SK-N-MC (cell line): Measurements from ENCODE around the gene TMEM54.
A peak's percentile ranks its signal among the peaks of the same experiment; 100 is the strongest.

Source experiments
- DNase-seq: peaks from one replicate; pipeline ENCODE4 v3.0.0-alpha.2; 2011; ENCODE audit warnings: low read depth, low spot score
- H3K27ac ChIP-seq: fragments of 200-600 bp; sonication (generic); 2 replicates; pipeline ENCODE4 v1.5.1; 2016; ENCODE audit warnings: mixed run types
- H3K36me3 ChIP-seq: fragments of 200-600 bp; sonication (generic); 2 replicates; pipeline ENCODE4 v1.6.1; 2017; ENCODE audit warnings: antibody characterized with exemption, low read length, mixed read lengths; ENCODE audit not compliant: insufficient read depth
- H3K4me3 ChIP-seq: fragments of 200-600 bp; sonication (generic); 2 replicates; pipeline ENCODE4 v1.5.1; 2016
- H3K9ac ChIP-seq: fragments of 200-600 bp; sonication (generic); 2 replicates; pipeline ENCODE4 v1.8.0; 2017; ENCODE audit warnings: mixed run types, mixed read lengths; ENCODE audit not compliant: insufficient read length
- H3K9me3 ChIP-seq: fragments of 200-600 bp; sonication (generic); 2 replicates; pipeline ENCODE4 v1.6.1; 2017; ENCODE audit warnings: low read depth, mild to moderate bottlenecking, antibody characterized with exemption, low read length, moderate library complexity, mixed read lengths
- EZH2 ChIP-seq: fragments of 200-600 bp; sonication (generic); IDR thresholded peaks from one replicate; pipeline ENCODE4 v1.6.1; 2017; ENCODE audit warnings: antibody characterized with exemption
- FOXP2 ChIP-seq: optimal IDR thresholded peaks from 2 replicates; pipeline ENCODE3; 2011; ENCODE audit warnings: mild to moderate bottlenecking, moderate library complexity; ENCODE audit not compliant: insufficient read depth; ENCODE audit errors: extremely low read length, control extremely low read depth
- POLR2AphosphoS5 ChIP-seq: IDR thresholded peaks from 2 replicates; pipeline ENCODE4 v1.6.1; 2012; ENCODE audit warnings: mild to moderate bottlenecking, low read depth, low read length, borderline replicate concordance

Gene TMEM54

GRCh38 chr1:32871364-32872191, 29.6 kb downstream of the TMEM54 start:
- H3K9me3 ChIP-seq, result no peaks in the 10 kb centered on the region
- no peak overlapping the region for H3K9ac ChIP-seq
- no peak for DNase-seq
- H3K4me3 ChIP-seq, result peak overlapping the region; percentile 58
- no peak for TF ChIP-seq POLR2AphosphoS5
- TF ChIP-seq EZH2, result no peak
- TF ChIP-seq FOXP2, result no peak
- no peaks in the 10 kb centered on the region for H3K36me3 ChIP-seq
- no peak overlapping the region for H3K27ac ChIP-seq

GRCh38 chr1:32870615-32871363, 30.4 kb downstream of the TMEM54 start, which contains the start of gene FNDC5:
Gene FNDC5 (minus strand): TSS chr1:32870912.
- no peak within 1 kb of the TSS for H3K9ac ChIP-seq

GRCh38 chr1:32869923-32870614, 31.1 kb downstream of the TMEM54 start:
- H3K36me3 ChIP-seq, result no peaks in the 10 kb centered on the region
- no peak overlapping the region for H3K9ac ChIP-seq
- no peak for DNase-seq
- H3K27ac ChIP-seq, result no peak overlapping the region
- no peak overlapping the region for H3K4me3 ChIP-seq
- H3K9me3 ChIP-seq, result no peaks in the 10 kb centered on the region
- no peak for TF ChIP-seq FOXP2
- no peak for TF ChIP-seq EZH2
- no peak for TF ChIP-seq POLR2AphosphoS5

More at GRCh38 chr1:32870615-32871363, 30.4 kb downstream of the TMEM54 start, which contains the start of gene FNDC5:
- no peak within 1 kb of the TSS for H3K27ac ChIP-seq
- no peak for DNase-seq
- H3K4me3 ChIP-seq, result peak within 1 kb of the TSS; percentile 58
- no peak for TF ChIP-seq POLR2AphosphoS5
- TF ChIP-seq EZH2, result no peak
- no peak for TF ChIP-seq FOXP2
- no peaks in the 10 kb centered on the region for H3K36me3 ChIP-seq
- H3K9me3 ChIP-seq, result no peaks in the 10 kb centered on the region

- Histone ChIP-seq H3K9ac (no peak overlapping the region), H3K9me3 (no peaks in the 10 kb centered on the region), H3K4me3 (no peak overlapping the region), H3K27ac (no peak overlapping the region), H3K36me3 (no peaks in the 10 kb centered on the region)
- DNase-seq, result no peak
- TF ChIP-seq EZH2 (no peak), POLR2AphosphoS5 (no peak), FOXP2 (no peak)
Observed at GRCh38 chr1:32868806-32869455, 32.3 kb downstream of the TMEM54 start.

GRCh38 chr1:32868085-32868484, 33.1 kb downstream of the TMEM54 start:
- Histone ChIP-seq H3K36me3 (no peaks in the 10 kb centered on the region; the same call in 1 of the 2 replicates), H3K9me3 (no peaks in the 10 kb centered on the region), H3K27ac (no peak overlapping the region), H3K4me3 (no peak overlapping the region), H3K9ac (no peak overlapping the region)
- DNase-seq, result no peak
- TF ChIP-seq POLR2AphosphoS5 (no peak), FOXP2 (no peak), EZH2 (no peak)

- Histone ChIP-seq H3K27ac (no peak overlapping the region), H3K36me3 (no peaks in the 10 kb centered on the region; the same call in 1 of the 2 replicates), H3K9ac (no peak overlapping the region), H3K4me3 (no peak overlapping the region), H3K9me3 (no peaks in the 10 kb centered on the region)
- no peak for TF ChIP-seq POLR2AphosphoS5
- no peak for TF ChIP-seq EZH2
- TF ChIP-seq FOXP2, result no peak
- no peak for DNase-seq
Observed at GRCh38 chr1:32867671-32868070, 33.5 kb downstream of the TMEM54 start.

GRCh38 chr1:32867151-32867550, 34.0 kb downstream of the TMEM54 start:
- Histone ChIP-seq H3K36me3 (no peaks in the 10 kb centered on the region; the same call in 1 of the 2 replicates), H3K27ac (no peak overlapping the region), H3K9me3 (no peaks in the 10 kb centered on the region), H3K9ac (no peak overlapping the region), H3K4me3 (no peak overlapping the region)
- TF ChIP-seq FOXP2, result no peak
- TF ChIP-seq EZH2, result no peak
- DNase-seq, result no peak
